PC-3 (cell line): ENCODE data around the gene GTF2H2C.

Experiments used
- EZH2 ChIP-seq: fragments of 300-600 bp; sonication (generic); IDR thresholded peaks from one replicate; pipeline ENCODE4 v1.6.1; 2017; ENCODE audit warnings: antibody characterized with exemption, mild to moderate bottlenecking, low read length; ENCODE audit not compliant: unreplicated experiment
- EZH2phosphoT487 ChIP-seq: fragments of 300-600 bp; sonication (generic); IDR thresholded peaks from 2 replicates; pipeline ENCODE4 v1.6.1; 2018; ENCODE audit warnings: mild to moderate bottlenecking, antibody characterized with exemption, low read length, borderline replicate concordance
- TF ChIP-seq, protein P1 (sequence below): fragments of 300-600 bp; sonication (generic); conservative IDR thresholded peaks from 2 replicates; pipeline ENCODE4 v1.5.1; 2017; ENCODE audit warnings: antibody characterized with exemption, low read depth, mild to moderate bottlenecking, low read length

DNA sequence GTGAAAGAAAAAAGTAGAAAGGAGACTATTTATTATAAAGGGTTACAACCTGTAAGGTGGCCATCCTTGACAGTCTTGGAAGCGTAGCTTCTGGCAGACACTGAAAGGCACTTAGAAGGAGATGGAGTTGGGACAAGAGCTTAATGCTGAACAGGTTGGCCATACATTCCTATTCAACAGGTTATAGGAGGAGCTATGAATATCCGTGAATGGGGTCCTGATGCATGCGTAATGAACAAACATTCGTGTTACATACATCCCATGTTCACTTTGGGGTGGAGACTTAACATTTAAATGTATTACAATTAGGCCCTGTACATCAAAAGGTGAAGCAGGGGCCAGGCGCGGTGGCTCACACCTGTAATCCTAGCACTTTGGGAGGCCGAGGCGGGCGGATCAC, 33.3 kb upstream of the GTF2H2C start:
- TF ChIP-seq EZH2 (no peak), EZH2phosphoT487 (no peak)
- TF ChIP-seq, protein P1, sequence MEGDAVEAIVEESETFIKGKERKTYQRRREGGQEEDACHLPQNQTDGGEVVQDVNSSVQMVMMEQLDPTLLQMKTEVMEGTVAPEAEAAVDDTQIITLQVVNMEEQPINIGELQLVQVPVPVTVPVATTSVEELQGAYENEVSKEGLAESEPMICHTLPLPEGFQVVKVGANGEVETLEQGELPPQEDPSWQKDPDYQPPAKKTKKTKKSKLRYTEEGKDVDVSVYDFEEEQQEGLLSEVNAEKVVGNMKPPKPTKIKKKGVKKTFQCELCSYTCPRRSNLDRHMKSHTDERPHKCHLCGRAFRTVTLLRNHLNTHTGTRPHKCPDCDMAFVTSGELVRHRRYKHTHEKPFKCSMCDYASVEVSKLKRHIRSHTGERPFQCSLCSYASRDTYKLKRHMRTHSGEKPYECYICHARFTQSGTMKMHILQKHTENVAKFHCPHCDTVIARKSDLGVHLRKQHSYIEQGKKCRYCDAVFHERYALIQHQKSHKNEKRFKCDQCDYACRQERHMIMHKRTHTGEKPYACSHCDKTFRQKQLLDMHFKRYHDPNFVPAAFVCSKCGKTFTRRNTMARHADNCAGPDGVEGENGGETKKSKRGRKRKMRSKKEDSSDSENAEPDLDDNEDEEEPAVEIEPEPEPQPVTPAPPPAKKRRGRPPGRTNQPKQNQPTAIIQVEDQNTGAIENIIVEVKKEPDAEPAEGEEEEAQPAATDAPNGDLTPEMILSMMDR = no peak
